Smooth muscle cell (in vitro differentiated cells): ENCODE results near the gene FOXL1. TPM values are rescaled to one million over a fixed set of nuclear protein-coding genes. Genes with fewer than 3 reads are reported as not detected.

Experiments used
- DNase-seq: peaks from one replicate; lab custom pipeline; 2025; ENCODE audit not compliant: unreplicated experiment; lab: John Stamatoyannopoulos, UW
- H2AFZ ChIP-seq: fragments of 200-600 bp; sonication (generic); 2 replicates; pipeline ENCODE4 v1.6.0; 2016; ENCODE audit warnings: antibody characterized with exemption, low read depth, mild to moderate bottlenecking
- H3F3A ChIP-seq: fragments of 200-600 bp; sonication (generic); 2 replicates; pipeline ENCODE4 v1.6.0; 2017; ENCODE audit warnings: antibody characterized with exemption, low read depth
- H3K27ac ChIP-seq: fragments of 200-600 bp; sonication (generic); 2 replicates; pipeline ENCODE4 v1.5.1; 2016; ENCODE audit warnings: low read depth, mild to moderate bottlenecking
- H3K27me3 ChIP-seq: fragments of 200-600 bp; sonication (generic); 2 replicates; pipeline ENCODE4 v1.6.1; 2016; ENCODE audit warnings: low read depth, mild to moderate bottlenecking
- H3K36me3 ChIP-seq: fragments of 200-600 bp; sonication (generic); 2 replicates; pipeline ENCODE4 v1.5.1; 2016; ENCODE audit warnings: low read depth
- H3K4me1 ChIP-seq: fragments of 200-600 bp; sonication (generic); 2 replicates; pipeline ENCODE4 v1.5.1; 2016; ENCODE audit warnings: low read depth
- H3K4me2 ChIP-seq: fragments of 200-600 bp; sonication (generic); 2 replicates; pipeline ENCODE4 v1.6.0; 2016; ENCODE audit warnings: mild to moderate bottlenecking
- H3K4me3 ChIP-seq: fragments of 200-600 bp; sonication (generic); 2 replicates; pipeline ENCODE4 v1.5.1; 2016; ENCODE audit warnings: mild to moderate bottlenecking
- H3K79me2 ChIP-seq: fragments of 200-600 bp; sonication (generic); 2 replicates; pipeline ENCODE4 v1.6.0; 2016; ENCODE audit warnings: low read depth, mild to moderate bottlenecking
- H3K9ac ChIP-seq: fragments of 200-600 bp; sonication (generic); 2 replicates; pipeline ENCODE4 v1.6.0; 2016; ENCODE audit warnings: low read depth
- H3K9me3 ChIP-seq: fragments of 200-600 bp; sonication (generic); replicated peaks from 2 replicates; pipeline ENCODE4 v1.5.1; 2016; ENCODE audit warnings: low read depth
- H4K20me1 ChIP-seq: fragments of 200-600 bp; sonication (generic); 2 replicates; pipeline ENCODE4 v1.6.0; 2016; ENCODE audit warnings: low read depth
- CTCF ChIP-seq: fragments of 200-600 bp; sonication (generic); IDR thresholded peaks from 2 replicates; pipeline ENCODE4 v1.5.1; 2017; ENCODE audit warnings: borderline replicate concordance, mild to moderate bottlenecking, antibody characterized with exemption; ENCODE audit not compliant: insufficient read depth, poor library complexity, severe bottlenecking
- WGBS: methylation state at CpG from one replicate; pipeline ENCODE4 v1.1.7; 2016; ENCODE audit warnings: low lambda C conversion rate; 5-methylcytosine and 5-hydroxymethylcytosine counted together
- polyA plus RNA-seq: library from polyadenylated mRNA; unstranded; fragments of >200 nt; fragmentation: Nextera tagmentation; extraction: Ambion mirVana; gene quantifications from 2 replicates; pipeline ENCODE4 v1.2.1, GENCODE V29; 2016
- total RNA-seq: library from RNA; depleted of rRNA; stranded (reverse); fragments of >200 nt; gene quantifications from 2 replicates; pipeline ENCODE4 v1.2.3, GENCODE V29; 2014

FOXL1 gene
- total and polyA plus RNA-seq, 2 experiments from 2014 or later: 4.6 to 5.4 TPM

- no peak overlapping the region for H3K9ac ChIP-seq
- no peaks in the 10 kb centered on the region for H3F3A ChIP-seq
- peaks cover 6% of the 10 kb centered on the region for H3K27me3 ChIP-seq
- DNase-seq: no peak
- H3K36me3 ChIP-seq: no peaks in the 10 kb centered on the region
- peak overlapping the region; percentile 27 for H3K27ac ChIP-seq
- no peak overlapping the region for H2AFZ ChIP-seq
- no peak overlapping the region for H3K4me2 ChIP-seq
- no peaks in the 10 kb centered on the region for H3K4me1 ChIP-seq
- no peak for TF ChIP-seq CTCF
- H3K9me3 ChIP-seq: no peaks in the 10 kb centered on the region
- no peaks in the 10 kb centered on the region for H3K79me2 ChIP-seq
- H4K20me1 ChIP-seq: no peaks in the 10 kb centered on the region
- 69% methylated on average over 4 of the region's 4 CpGs for WGBS
- no peak overlapping the region for H3K4me3 ChIP-seq
Measured at GRCh38 chr16:86590501-86591144, 12.3 kb downstream of the FOXL1 start.

DNA sequence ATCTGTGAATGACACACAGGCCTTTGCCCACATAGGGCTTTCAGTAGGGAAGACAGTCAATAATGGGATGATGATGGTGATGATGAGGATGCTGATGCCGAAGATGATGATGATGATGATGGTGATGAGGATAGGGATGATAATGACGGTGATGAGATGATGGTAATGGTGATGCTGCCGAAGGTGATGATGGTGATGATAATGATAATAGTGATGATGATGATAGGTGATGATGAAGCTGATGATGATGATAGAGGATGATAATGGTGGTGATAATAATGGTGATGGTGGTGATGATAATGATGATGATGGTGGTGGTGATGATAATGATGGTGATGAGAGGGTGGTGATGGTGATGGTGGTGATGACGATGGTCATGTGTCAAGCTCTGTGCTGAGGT, 12.9 kb downstream of the FOXL1 start:
- Histone ChIP-seq H3K36me3 (no peaks in the 10 kb centered on the region), H3K9me3 (no peaks in the 10 kb centered on the region), H3K79me2 (no peaks in the 10 kb centered on the region), H4K20me1 (no peaks in the 10 kb centered on the region), H3F3A (no peaks in the 10 kb centered on the region), H2AFZ (no peak overlapping the region), H3K27me3 (peaks cover 6% of the 10 kb centered on the region), H3K4me3 (no peak overlapping the region), H3K27ac (no peak overlapping the region), H3K4me2 (no peak overlapping the region), H3K4me1 (no peaks in the 10 kb centered on the region), H3K9ac (no peak overlapping the region)
- 96% methylated on average over 4 of the region's 4 CpGs for WGBS
- no peak for TF ChIP-seq CTCF
- no peak for DNase-seq

- Histone ChIP-seq H3K36me3 (no peaks in the 10 kb centered on the region), H3K9ac (no peak overlapping the region), H3K27me3 (peaks cover 6% of the 10 kb centered on the region), H3K4me3 (no peak overlapping the region), H4K20me1 (no peaks in the 10 kb centered on the region), H3K27ac (no peak overlapping the region), H3K4me1 (no peaks in the 10 kb centered on the region), H3K79me2 (no peaks in the 10 kb centered on the region), H3K4me2 (no peak overlapping the region), H3F3A (no peaks in the 10 kb centered on the region), H2AFZ (no peak overlapping the region), H3K9me3 (no peaks in the 10 kb centered on the region)
- no peak for DNase-seq
- TF ChIP-seq CTCF: no peak
- WGBS: 83% methylated on average over 13 of the region's 13 CpGs
Measured at GRCh38 chr16:86593913-86594620, 15.7 kb downstream of the FOXL1 start.

DNA sequence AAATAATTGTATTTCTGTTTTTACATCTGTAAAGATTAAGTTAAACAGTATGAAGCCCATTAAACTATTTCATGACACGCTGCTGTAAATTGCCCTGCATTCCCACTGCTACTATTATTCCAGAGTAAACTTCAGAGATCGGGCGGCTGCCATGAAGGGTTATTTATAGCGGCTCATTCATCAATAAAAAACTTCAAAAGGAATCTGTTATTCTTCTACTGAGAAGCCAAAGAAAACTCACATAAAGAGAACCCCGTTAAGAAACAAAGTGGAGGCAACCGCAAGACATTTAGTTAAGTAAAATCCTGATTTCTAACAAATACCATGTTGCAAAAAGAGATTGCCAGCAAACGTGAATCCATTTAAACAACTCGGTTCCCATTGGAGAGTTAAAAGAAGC, 16.4 kb downstream of the FOXL1 start:
- no peak for TF ChIP-seq CTCF
- no peak overlapping the region for H3K9ac ChIP-seq
- no peaks in the 10 kb centered on the region for H3K36me3 ChIP-seq
- H3K4me3 ChIP-seq: no peak overlapping the region
- no peaks in the 10 kb centered on the region for H3K4me1 ChIP-seq
- no peak overlapping the region for H2AFZ ChIP-seq
- WGBS: 86% methylated on average over 8 of the region's 8 CpGs
- H3K27me3 ChIP-seq: peaks cover 6% of the 10 kb centered on the region
- no peaks in the 10 kb centered on the region for H3F3A ChIP-seq
- no peaks in the 10 kb centered on the region for H4K20me1 ChIP-seq
- H3K4me2 ChIP-seq: no peak overlapping the region
- no peak for DNase-seq
- H3K79me2 ChIP-seq: no peaks in the 10 kb centered on the region
- no peaks in the 10 kb centered on the region for H3K9me3 ChIP-seq
- H3K27ac ChIP-seq: no peak overlapping the region
